K562 (cell line): ENCODE data around the gene BRMS1.

Experiments used
- GATAD2B ChIP-seq: fragments of 450-650 bp; IDR thresholded peaks from 2 replicates; pipeline ENCODE4 v1.6.1; 2017; ENCODE audit warnings: mild to moderate bottlenecking, borderline replicate concordance
- POLR2A ChIP-seq: fragments of 450-650 bp; conservative IDR thresholded peaks from 2 replicates; pipeline ENCODE4 v1.6.1; 2016
- POLR2AphosphoS5 ChIP-seq: IDR thresholded peaks from 2 replicates; pipeline ENCODE4 v1.6.1; 2011; ENCODE audit warnings: mild to moderate bottlenecking, low read depth, low read length, moderate library complexity; ENCODE audit not compliant: control insufficient read depth, insufficient read depth
- SMAD3 ChIP-seq: fragments of 450-650 bp; formaldehyde crosslinking; conservative IDR thresholded peaks from 2 replicates; pipeline ENCODE4 v1.4.0; 2020; ENCODE audit warnings: mild to moderate bottlenecking
- ZNF695 ChIP-seq: fragments of 450-650 bp; formaldehyde crosslinking; IDR thresholded peaks from 2 replicates; pipeline ENCODE4 v1.4.0; 2020; ENCODE audit warnings: mild to moderate bottlenecking, moderate library complexity

DNA sequence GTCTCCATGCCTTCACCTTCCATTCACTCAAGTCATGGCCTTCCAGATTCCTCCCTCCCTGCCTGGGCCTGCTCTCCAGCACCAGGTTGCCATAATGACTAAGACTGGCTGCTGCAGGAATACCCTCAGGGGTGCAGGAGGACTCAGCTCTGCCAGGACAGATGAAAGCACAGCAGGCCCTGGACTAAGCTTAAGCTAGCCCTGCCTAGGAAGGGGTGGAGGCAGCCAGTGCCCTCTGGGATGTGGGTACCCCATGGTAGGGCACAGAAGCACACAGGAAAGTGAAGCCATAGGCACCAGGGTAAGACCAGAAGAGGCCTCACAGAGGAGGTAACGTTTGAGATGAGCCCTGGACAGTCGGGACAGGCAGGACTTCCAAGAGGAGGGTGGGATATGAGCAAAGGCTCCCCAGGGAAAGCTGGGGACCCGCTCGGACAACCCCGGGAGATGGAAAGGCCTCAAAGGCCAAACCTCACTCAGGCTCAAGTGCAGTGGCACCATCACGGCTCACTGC lies 5.7 kb downstream of the BRMS1 start:
- TF ChIP-seq POLR2AphosphoS5 (no peak), SMAD3 (CRISPR knock-in tag) (no peak), GATAD2B (no peak), POLR2A (no peak), ZNF695 (CRISPR knock-in tag) (no peak)
